DMS79 (cell line): ENCODE results near the gene SOX6.
"Not testable (repeated sequence)": the region's sequence is repeated elsewhere in the genome, so short reads cannot be mapped to it uniquely, and the experiment has no call there.

Source experiments
- DNase-seq: peaks from one replicate; lab custom pipeline; 2025; lab: John Stamatoyannopoulos, UW

Gene SOX6

DNA sequence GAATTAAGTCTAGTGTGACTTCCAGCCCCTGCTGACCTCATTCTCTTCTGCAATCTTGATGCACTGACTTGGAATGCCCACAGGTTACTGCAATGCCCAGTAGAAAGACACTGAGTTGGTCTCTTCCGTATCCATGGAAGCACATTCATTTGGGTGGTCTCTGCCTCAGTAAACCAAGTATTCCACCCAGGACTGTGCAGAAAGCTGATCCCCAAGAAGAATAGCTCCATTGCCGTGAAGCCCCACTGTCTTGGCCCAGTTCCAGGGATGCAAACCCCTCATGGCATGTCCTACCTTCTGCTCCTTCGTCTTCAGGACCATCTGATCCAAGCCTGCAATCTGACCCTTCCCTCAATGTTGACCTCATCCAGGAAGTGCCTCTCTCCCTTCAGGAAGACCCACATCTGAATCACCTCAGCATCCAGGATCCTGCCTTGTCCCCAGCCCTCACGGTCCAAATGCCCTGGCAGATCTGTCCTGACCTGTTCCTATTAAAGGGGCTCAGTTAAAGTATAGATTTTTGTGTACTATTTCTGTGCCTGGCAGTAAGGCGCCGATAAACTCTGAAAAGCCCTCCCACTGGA is 425.8 kb downstream of the SOX6 start:
- no peak for DNase-seq

DNA sequence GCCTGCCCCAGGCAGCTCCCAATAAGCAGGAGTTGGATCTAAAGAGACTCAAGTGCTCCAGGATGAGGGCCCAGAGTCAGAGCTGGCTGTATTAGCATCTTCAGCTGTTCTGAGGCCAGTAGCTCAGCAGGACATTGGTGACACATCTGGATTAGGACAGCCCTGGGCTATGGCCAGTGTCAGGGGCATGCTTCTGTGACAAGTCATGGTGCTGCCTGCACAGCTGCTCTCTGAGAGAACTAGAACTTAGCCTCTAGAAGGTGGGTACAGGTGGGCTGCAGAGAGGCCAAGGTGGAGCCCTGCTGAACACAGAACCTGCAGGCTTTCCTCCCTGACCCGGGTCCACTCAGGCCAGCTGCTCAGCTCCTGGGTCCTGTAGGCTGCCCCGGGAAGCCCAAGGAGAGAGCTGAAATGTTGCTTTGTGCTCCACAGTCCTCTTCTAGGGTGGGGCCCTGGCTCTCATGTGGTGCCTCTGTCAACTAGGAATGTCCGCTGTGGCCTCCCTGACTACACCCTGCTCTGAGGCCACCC is 426.9 kb downstream of the SOX6 start:
- no peak for DNase-seq

DNA sequence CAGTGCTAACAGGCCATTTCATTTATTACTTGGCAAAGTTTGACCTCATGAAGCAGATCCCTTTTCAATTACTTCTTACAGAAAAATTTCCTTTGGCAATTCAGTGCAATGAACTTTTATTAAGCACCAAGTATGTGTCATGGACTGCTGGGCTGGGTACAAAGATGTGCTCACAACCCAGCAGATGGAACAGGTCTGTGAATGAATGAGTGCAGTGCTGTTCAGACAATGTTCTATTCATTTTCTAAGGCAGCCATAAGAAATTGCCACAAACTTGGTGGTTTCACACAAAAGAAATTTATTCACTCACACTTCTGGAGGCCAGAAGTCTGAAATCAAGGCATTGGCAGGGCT is 428.5 kb downstream of the SOX6 start:
- DNase-seq, result no peak

DNA sequence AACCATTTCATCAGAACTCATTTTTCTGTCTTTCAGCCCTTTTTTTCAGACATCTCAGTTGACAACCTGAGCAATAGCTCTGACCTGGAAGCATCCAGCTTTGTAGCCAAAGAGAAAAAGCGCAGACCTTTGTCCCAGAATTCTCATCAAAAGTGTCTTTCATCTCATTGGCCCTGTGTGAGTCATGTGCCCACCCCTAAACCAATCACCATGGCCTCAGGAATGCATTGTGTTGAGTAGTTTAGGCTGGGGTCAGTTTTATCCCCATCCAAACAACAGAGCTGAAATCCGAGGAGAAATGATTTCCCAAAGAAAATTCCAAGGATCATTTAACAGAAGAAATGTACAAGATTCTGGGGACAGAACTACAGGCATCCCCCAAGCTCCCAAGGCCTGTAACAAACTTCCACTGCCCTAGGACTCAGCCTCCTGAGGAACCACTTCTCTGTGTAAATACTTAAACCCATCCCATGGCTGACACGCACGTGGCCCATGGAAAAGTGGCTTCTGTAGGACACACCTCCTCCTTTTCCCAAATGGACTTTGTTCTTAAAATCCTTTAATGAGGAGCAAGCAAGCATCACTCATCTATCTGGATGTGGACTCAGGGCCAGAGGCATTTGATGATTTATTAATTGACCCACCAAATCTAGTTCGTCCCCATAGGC is 429.0 kb downstream of the SOX6 start:
- DNase-seq, result no peak

DNA sequence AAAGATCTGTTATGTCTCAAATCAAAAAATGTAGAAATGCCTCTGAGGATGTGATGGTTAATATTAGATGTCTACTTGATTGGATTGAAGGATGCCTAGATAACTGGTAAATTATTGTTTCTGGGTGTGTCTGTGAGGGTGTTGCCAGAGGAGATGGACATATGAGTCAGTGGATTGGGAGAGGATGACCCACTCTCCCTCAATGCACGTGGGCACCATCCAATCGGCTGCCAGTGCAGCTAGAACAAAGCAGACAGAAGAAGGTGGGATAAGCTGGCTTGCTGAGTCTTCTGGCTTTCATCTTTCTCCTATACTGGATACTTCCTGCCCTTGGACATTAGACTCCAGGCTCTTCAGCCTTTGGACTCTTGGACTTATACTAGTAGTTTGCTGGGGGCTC is 430.3 kb downstream of the SOX6 start:
- no peak for DNase-seq

DNA sequence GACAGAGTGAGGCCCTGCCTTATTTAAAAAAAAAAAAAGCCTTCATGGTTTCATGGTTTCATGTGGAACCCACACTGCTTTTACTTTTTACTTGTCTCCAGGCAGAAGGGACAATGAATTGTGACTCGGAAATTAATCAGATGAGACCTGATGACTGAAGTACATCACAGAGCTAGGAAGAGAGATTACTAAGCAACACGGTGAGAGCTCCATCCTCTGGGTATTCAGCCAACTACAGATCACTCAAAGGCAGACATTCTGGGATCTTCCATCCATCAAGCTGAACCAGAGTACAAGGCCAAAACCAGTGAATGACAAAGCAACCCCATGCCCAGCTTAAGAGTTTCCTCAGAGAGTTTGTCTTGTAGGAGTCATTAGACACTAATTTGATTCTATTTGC is 433.2 kb downstream of the SOX6 start:
- DNase-seq, result no peak

DNA sequence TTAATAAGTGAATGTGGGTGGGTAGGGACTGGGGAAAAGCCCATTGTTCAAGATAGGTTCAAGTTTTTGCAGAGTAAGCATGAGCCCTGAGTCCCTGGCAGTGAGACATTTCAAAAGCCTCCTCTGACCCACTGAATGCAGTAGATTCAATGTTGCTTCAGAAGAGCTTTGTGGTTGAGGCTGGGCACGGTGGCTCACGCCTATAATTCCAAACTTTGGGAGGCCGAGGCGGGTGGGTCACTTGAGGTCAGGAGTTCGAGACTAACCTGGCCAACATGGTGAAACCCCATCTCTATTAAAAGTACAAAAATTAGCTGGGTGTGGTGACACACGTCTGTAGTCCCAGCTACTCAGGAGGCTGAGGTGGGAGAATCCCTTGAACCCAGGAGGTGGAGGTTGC is 433.6 kb downstream of the SOX6 start:
- not testable (repeated sequence) for DNase-seq

DNA sequence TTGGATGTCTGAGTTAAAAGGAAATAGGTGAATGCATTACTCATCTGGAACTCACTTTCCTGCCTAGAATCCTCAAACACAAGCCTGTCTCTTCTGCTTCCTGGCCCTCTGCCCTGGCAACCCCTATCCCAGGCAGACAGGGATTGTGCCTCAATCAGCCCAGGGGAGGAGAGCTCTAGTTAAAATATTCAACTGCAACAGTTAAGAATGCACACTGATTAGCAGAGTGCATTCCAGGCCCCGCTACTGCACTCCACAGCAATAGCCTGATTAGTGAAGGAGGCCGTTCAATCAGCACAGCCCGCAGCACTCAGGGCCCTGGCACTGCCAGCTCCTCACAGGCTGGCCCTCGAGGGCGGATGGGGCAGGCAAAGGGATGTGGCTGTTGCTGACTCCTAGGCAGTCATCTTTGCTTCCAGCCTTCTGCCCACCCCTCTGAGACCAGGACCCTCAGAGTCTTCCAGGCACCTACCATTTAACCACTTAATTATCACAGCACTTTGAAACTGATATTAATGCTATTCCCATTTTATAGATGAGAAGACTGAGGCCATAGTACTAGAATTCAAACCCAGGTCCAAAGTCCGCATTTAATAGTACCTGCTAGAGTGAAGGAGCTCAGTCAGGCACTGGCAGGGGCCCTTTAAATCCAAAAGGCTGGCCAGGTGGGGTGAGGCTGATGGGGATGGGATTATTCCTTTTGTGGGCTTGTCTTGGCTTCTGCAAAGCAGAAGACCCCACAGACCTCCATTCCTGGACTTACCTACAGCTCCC is 435.3 kb downstream of the SOX6 start:
- DNase-seq, result no peak

DNA sequence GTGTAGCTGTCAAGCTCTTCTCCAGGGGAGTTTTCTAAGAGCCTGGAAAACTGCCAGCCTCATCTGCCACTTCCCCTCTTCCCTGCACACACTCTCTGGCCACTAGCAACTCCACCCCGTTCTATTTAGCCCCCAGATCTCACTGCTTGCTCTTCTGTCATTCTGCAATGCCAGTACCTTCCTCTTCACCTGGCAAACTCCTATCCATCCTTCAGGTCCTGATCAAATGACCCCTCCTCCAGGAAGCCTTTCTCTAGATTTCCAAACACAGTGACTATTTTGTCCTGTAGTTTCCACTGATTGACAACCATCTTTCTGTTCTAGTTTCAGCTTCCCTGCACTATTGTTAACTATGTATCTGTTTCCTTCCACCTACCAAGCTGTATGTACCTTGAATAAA is 437.7 kb downstream of the SOX6 start:
- DNase-seq, result no peak

DNA sequence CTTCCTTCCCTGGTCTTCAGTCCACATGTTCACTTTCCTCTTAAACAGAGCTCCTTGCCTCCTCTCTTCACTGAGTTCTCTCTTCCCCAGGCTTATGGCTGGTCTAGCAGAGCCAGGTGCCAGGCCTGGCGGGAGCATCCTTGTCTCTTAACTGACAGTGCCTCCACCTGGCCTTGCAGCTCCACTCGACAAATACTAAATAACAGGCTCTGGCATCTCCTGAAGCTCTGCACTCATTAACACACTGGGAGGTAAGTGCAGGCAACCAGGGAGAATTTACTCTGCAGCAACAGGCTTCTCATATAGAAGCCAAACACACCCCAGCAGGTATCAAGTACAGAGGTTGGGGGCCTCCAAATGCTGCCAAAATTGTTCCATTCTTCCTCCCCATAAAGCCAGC is 438.1 kb downstream of the SOX6 start:
- DNase-seq, result peak; percentile 69
